ENCODE measurements around the gene ZNF778. TPM values are rescaled to one million over a fixed set of nuclear protein-coding genes. Genes with fewer than 3 reads are reported as not detected.

Gene ZNF778
- polyA plus RNA-seq, 2 of the 4 experiments (the other 2 are of a cell fraction): 7.0 to 9.5 TPM

DNA sequence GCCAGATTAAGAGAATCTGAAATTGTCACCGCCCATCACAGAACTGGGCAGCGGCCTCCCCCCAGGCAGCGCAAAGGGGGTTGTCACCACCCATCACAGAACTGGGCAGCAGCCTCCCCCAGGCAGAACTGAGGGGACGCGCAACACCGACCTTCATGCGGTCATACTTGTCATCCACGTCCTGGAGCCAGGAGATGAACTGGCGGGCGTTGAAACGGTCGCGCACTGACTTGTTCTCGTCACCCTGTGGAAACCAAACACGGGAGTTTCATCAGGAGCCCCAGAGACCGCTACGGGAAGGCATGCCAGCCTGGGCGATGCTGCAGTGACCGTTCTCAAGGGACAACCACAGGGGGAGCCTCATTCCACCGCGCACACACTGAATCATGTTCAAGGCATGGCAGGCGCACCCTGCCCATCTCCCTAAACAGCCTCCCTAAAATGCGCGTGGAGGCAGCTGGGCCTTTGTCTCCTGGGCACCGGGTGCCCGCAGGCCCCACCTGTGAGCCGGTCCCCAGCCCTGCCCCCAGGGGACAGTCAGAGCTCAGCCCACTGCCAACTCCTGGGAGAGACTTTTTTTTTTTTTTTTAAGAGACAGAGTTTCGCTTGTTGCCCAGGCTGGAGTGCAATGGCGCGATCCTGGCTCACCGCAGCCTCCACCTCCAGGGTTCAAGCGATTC is 53.3 kb downstream of the ZNF778 start:
- DNase-seq (ENCODE audit: low read depth in 1 of 2, low spot score in 1 of 2) (no peak), ATAC-seq (no peak), FAIRE-seq (no peak)
- Histone ChIP-seq H3K4me1 (peaks cover 15% of the 10 kb centered on the region), H3K27ac (no peak overlapping the region), H3K4me3 (no peak overlapping the region), H3K9me3 (no peaks in the 10 kb centered on the region), H3K4me2 (no peak overlapping the region)
- ChIA-PET POLR2A (no interaction called here), CTCF (interaction anchor here (1.8 to 2.3 kb wide), 2 partner anchors 8 to 19 kb away, joined by 6 to 10 read pairs; no protein-coding TSS in a partner anchor)
- WGBS (ENCODE audit: missing lambda C conversion rate): 96% methylated on average over 31 of the region's 32 CpGs
- TF ChIP-seq NFE2L2 (conservative IDR thresholded peaks at IDR 0.05; ENCODE audit: low read length) (no peak), MYC (IDR thresholded peaks at IDR 0.05; ENCODE audit: borderline replicate concordance, low read length) (no peak), RCOR1 (IDR thresholded peaks at IDR 0.05; ENCODE audit: low read depth, low read length) (no peak), HOXA7 (CRISPR knock-in tag; IDR thresholded peaks at IDR 0.05) (no peak), TFCP2L1 (CRISPR knock-in tag; IDR thresholded peaks at IDR 0.05) (no peak), SREBF2 (IDR thresholded peaks at IDR 0.05) (no peak), RNF2 (IDR thresholded peaks at IDR 0.05; ENCODE audit: borderline replicate concordance, low read depth) (no peak), ESRRA (IDR thresholded peaks at IDR 0.05; ENCODE audit: borderline replicate concordance, low read length) (no peak), ZC3H11A (IDR thresholded peaks at IDR 0.05) (no peak)
- TF ChIP-seq, protein P1, sequence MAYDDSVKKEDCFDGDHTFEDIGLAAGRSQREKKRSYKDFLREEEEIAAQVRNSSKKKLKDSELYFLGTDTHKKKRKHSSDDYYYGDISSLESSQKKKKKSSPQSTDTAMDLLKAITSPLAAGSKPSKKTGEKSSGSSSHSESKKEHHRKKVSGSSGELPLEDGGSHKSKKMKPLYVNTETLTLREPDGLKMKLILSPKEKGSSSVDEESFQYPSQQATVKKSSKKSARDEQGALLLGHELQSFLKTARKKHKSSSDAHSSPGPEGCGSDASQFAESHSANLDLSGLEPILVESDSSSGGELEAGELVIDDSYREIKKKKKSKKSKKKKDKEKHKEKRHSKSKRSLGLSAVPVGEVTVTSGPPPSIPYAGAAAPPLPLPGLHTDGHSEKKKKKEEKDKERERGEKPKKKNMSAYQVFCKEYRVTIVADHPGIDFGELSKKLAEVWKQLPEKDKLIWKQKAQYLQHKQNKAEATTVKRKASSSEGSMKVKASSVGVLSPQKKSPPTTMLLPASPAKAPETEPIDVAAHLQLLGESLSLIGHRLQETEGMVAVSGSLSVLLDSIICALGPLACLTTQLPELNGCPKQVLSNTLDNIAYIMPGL (CRISPR knock-in tag; IDR thresholded peaks at IDR 0.05; ENCODE audit: borderline replicate concordance): no peak
- TF ChIP-seq, protein P2, sequence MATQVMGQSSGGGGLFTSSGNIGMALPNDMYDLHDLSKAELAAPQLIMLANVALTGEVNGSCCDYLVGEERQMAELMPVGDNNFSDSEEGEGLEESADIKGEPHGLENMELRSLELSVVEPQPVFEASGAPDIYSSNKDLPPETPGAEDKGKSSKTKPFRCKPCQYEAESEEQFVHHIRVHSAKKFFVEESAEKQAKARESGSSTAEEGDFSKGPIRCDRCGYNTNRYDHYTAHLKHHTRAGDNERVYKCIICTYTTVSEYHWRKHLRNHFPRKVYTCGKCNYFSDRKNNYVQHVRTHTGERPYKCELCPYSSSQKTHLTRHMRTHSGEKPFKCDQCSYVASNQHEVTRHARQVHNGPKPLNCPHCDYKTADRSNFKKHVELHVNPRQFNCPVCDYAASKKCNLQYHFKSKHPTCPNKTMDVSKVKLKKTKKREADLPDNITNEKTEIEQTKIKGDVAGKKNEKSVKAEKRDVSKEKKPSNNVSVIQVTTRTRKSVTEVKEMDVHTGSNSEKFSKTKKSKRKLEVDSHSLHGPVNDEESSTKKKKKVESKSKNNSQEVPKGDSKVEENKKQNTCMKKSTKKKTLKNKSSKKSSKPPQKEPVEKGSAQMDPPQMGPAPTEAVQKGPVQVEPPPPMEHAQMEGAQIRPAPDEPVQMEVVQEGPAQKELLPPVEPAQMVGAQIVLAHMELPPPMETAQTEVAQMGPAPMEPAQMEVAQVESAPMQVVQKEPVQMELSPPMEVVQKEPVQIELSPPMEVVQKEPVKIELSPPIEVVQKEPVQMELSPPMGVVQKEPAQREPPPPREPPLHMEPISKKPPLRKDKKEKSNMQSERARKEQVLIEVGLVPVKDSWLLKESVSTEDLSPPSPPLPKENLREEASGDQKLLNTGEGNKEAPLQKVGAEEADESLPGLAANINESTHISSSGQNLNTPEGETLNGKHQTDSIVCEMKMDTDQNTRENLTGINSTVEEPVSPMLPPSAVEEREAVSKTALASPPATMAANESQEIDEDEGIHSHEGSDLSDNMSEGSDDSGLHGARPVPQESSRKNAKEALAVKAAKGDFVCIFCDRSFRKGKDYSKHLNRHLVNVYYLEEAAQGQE (IDR thresholded peaks at IDR 0.05): no peak

DNA sequence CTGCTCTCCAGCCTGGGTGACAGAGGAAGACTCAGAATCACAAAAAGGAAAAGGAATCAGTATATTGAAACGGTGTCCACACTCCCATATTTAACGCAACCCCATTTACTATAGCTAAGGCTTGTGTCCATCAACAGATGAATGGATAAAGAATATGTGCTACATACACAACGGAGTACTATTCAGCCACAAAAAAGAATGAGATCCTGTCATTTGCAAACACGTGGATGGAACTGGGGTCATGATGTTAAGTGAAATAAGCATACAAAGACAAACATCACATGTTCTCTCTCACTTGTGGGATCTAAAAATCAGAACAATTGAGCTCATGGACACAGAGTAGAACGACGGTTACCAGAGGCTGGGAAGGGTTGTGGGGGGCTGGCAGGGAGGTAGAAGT is 55.1 kb downstream of the ZNF778 start:
- Histone ChIP-seq H3K4me2 (no peak overlapping the region), H3K27ac (no peak overlapping the region), H3K4me3 (no peak overlapping the region), H3K4me1 (peaks cover 15% of the 10 kb centered on the region), H3K9me3 (no peaks in the 10 kb centered on the region)
- WGBS (ENCODE audit: missing lambda C conversion rate): 93% methylated on average over 6 of the region's 6 CpGs
- ATAC-seq: no peak
- DNase-seq (ENCODE audit: low read depth in 1 of 2, low spot score in 1 of 2): no peak
- ChIA-PET CTCF (interaction anchor here (0.8 to 1.8 kb wide), 5 partner anchors 9 to 123 kb away, joined by 3 to 7 read pairs (median 6); no protein-coding TSS in a partner anchor), POLR2A (no interaction called here)
- TF ChIP-seq HDAC2 (IDR thresholded peaks at IDR 0.05) (no peak), PHF8 (IDR thresholded peaks at IDR 0.05; ENCODE audit: borderline replicate concordance, low read depth) (no peak), SMC3 (IDR thresholded peaks at IDR 0.05) (no peak), ZNF302 (CRISPR knock-in tag; IDR thresholded peaks at IDR 0.05) (no peak), BHLHE40 (IDR thresholded peaks at IDR 0.05; ENCODE audit: low read depth, low read length) (no peak), FOXS1 (CRISPR knock-in tag; IDR thresholded peaks at IDR 0.05) (no peak), NFE2L2 (conservative IDR thresholded peaks at IDR 0.05; ENCODE audit: low read length) (no peak), EHF (CRISPR knock-in tag; IDR thresholded peaks at IDR 0.05) (no peak), KDM5A (IDR thresholded peaks at IDR 0.05) (no peak)
- TF ChIP-seq, protein P3, sequence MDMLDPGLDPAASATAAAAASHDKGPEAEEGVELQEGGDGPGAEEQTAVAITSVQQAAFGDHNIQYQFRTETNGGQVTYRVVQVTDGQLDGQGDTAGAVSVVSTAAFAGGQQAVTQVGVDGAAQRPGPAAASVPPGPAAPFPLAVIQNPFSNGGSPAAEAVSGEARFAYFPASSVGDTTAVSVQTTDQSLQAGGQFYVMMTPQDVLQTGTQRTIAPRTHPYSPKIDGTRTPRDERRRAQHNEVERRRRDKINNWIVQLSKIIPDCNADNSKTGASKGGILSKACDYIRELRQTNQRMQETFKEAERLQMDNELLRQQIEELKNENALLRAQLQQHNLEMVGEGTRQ (IDR thresholded peaks at IDR 0.05): no peak
- no peak for FAIRE-seq
